GM15510 (cell line): Measurements from ENCODE around the gene PSMA3.

Source experiments
- POLR2A ChIP-seq: IDR thresholded peaks from 3 replicates; pipeline ENCODE4 v1.6.1; 2011; ENCODE audit warnings: borderline replicate concordance; ENCODE audit not compliant: insufficient read length; ENCODE audit errors: extremely low read depth

PSMA3 gene

GRCh38 chr14:58307597-58308316 lies 63.1 kb downstream of the PSMA3 start:
- no peak for TF ChIP-seq POLR2A

GRCh38 chr14:58309086-58309485 lies 64.4 kb downstream of the PSMA3 start:
- no peak for TF ChIP-seq POLR2A

DNA sequence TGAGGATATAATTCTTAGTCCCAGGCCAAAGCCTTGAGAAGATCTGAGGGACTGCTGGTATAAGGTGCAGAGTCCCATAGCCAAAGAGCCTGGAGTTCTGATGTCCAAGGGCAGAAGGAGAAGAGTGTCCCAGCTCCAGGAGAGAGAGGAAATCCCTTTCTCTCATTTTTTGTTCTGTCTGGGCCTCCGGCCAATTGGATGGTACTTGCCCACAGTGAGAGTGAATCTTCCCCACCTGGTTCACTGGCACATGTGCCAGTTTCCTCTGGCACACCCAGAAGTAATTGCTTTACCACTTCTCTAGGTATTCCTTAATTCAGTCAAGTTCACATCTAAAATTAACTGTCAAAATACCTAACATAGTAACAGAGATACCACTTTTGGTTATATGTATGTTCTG lies 69.1 kb downstream of the PSMA3 start:
- no peak for TF ChIP-seq POLR2A

GRCh38 chr14:58315606-58316005 lies 71.0 kb downstream of the PSMA3 start:
- no peak for TF ChIP-seq POLR2A
